Stimulated activated CD8-positive, alpha-beta memory T cell treated with anti-CD3 and anti-CD28 coated beads, Interleukin-4, amount 100 ng/mL, for 24 hours (primary cell): ENCODE measurements around the gene AKAP9.
"Not testable (repeated sequence)": the region's sequence is repeated elsewhere in the genome, so short reads cannot be mapped to it uniquely, and the experiment has no call there.

Experiments used
- DNase-seq: peaks from one replicate; pipeline ENCODE4 v3.0.0-alpha.2; 2020; ENCODE audit warnings: low read depth

Gene AKAP9

GRCh38 chr7:91946549-91946948 lies 5.9 kb downstream of the AKAP9 start:
- no peak for DNase-seq

GRCh38 chr7:91947948-91948347 lies 7.3 kb downstream of the AKAP9 start:
- DNase-seq, result no peak

- no peak for DNase-seq
Measured at GRCh38 chr7:91949221-91950009, 8.8 kb downstream of the AKAP9 start.

GRCh38 chr7:91953618-91954017 lies 13.0 kb downstream of the AKAP9 start:
- no peak for DNase-seq

GRCh38 chr7:91956464-91956863 lies 15.8 kb downstream of the AKAP9 start:
- not testable (repeated sequence) for DNase-seq

- no peak for DNase-seq
Measured at GRCh38 chr7:91957232-91957631, 16.6 kb downstream of the AKAP9 start.

GRCh38 chr7:91957823-91958222 lies 17.2 kb downstream of the AKAP9 start:
- DNase-seq, result no peak

- DNase-seq, result no peak
Measured at GRCh38 chr7:91959023-91959422, 18.4 kb downstream of the AKAP9 start.

- no peak for DNase-seq
Measured at GRCh38 chr7:91961816-91962215, 21.2 kb downstream of the AKAP9 start.

GRCh38 chr7:91962419-91962818 lies 21.8 kb downstream of the AKAP9 start:
- no peak for DNase-seq

- not testable (repeated sequence) for DNase-seq
Measured at GRCh38 chr7:91967513-91967912, 26.9 kb downstream of the AKAP9 start.

- no peak for DNase-seq
Measured at GRCh38 chr7:91973639-91974038, 33.0 kb downstream of the AKAP9 start.

GRCh38 chr7:91974066-91974465 lies 33.4 kb downstream of the AKAP9 start:
- no peak for DNase-seq

- DNase-seq, result no peak
Measured at GRCh38 chr7:91976743-91977142, 36.1 kb downstream of the AKAP9 start.

- no peak for DNase-seq
Measured at GRCh38 chr7:91979590-91979989, 38.9 kb downstream of the AKAP9 start.

- DNase-seq, result not testable (repeated sequence)
Measured at GRCh38 chr7:91982352-91982751, 41.7 kb downstream of the AKAP9 start.

GRCh38 chr7:91988213-91988612 lies 47.6 kb downstream of the AKAP9 start:
- no peak for DNase-seq

GRCh38 chr7:91993976-91994375 lies 53.3 kb downstream of the AKAP9 start:
- DNase-seq, result no peak

- no peak for DNase-seq
Measured at GRCh38 chr7:91995391-91996105, 54.9 kb downstream of the AKAP9 start.

- DNase-seq, result no peak
Measured at GRCh38 chr7:91999631-92000565, 59.2 kb downstream of the AKAP9 start.

GRCh38 chr7:92002720-92003119 lies 62.1 kb downstream of the AKAP9 start:
- DNase-seq, result no peak

- no peak for DNase-seq
Measured at GRCh38 chr7:92006046-92006445, 65.4 kb downstream of the AKAP9 start.
